Right lobe of liver (tissue), 4 donors: ENCODE results near the gene HSPA12B.

Source experiments
- POLR2A ChIP-seq: fragments of 450-650 bp; IDR thresholded peaks from one replicate; pipeline ENCODE4 v1.6.1; 2017; ENCODE audit warnings: antibody characterized with exemption, mild to moderate bottlenecking
- TF ChIP-seq, protein P1 (sequence below), 4 donors: fragments of 200-600 bp in 3 of 4; fragments of 450-650 bp in 1 of 4; IDR thresholded peaks; one replicate each; pipeline versions ENCODE4 v1.5.1 to v1.8.0; 2016 to 2022; ENCODE audit warnings: antibody characterized with exemption in 4 of 4, mild to moderate bottlenecking in 2 of 4
- donor health status: DM: no; HTN: no; CAD: no.
- donor health status: DM: no; HTN: no; CAD: no.
- donor health status: DM: no; HTN: yes; CAD: no.

GRCh38 chr20:3705491-3705969 is 27.0 kb upstream of the HSPA12B start:
- TF ChIP-seq, protein P1, sequence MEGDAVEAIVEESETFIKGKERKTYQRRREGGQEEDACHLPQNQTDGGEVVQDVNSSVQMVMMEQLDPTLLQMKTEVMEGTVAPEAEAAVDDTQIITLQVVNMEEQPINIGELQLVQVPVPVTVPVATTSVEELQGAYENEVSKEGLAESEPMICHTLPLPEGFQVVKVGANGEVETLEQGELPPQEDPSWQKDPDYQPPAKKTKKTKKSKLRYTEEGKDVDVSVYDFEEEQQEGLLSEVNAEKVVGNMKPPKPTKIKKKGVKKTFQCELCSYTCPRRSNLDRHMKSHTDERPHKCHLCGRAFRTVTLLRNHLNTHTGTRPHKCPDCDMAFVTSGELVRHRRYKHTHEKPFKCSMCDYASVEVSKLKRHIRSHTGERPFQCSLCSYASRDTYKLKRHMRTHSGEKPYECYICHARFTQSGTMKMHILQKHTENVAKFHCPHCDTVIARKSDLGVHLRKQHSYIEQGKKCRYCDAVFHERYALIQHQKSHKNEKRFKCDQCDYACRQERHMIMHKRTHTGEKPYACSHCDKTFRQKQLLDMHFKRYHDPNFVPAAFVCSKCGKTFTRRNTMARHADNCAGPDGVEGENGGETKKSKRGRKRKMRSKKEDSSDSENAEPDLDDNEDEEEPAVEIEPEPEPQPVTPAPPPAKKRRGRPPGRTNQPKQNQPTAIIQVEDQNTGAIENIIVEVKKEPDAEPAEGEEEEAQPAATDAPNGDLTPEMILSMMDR (IDR thresholded peaks at IDR 0.05) = no peak
- TF ChIP-seq POLR2A = no peak
